Gastrocnemius medialis (tissue), 4 donors: ENCODE measurements around the gene CFAP77. TPM values are rescaled to one million over a fixed set of nuclear protein-coding genes. Genes with fewer than 3 reads are reported as not detected.

Experiments used
- ATAC-seq, 2 donors: fragments of 150-250 bp; one replicate each; pipeline ENCODE4 v1.9.1; 2016
- DNase-seq, 2 donors: peaks; one replicate each; pipeline ENCODE4 v3.0.0-alpha.2; 2019
- H3K27ac ChIP-seq, 4 donors: fragments of 200-600 bp; sonication (generic); 1 replicate in 1 of 4; 2 replicates in 3 of 4; pipeline ENCODE4 v1.5.1; 2016 to 2018; ENCODE audit warnings: mild to moderate bottlenecking in 2 of 4, moderate library complexity in 1 of 4
- H3K27me3 ChIP-seq, 3 donors: fragments of 200-600 bp; sonication (generic) in 2 of 3; 1 replicate in 1 of 3; 2 replicates in 2 of 3; pipeline versions ENCODE4 v1.5.1 to v1.6.0; 2016 to 2019; ENCODE audit warnings: mild to moderate bottlenecking in 1 of 3, moderate library complexity in 1 of 3
- H3K36me3 ChIP-seq, 2 donors: fragments of 200-600 bp; sonication (generic) in 1 of 2; one replicate each; pipeline ENCODE4 v1.5.1; 2017 to 2018
- H3K4me1 ChIP-seq, 2 donors: fragments of 200-600 bp; sonication (generic) in 1 of 2; one replicate each; pipeline ENCODE4 v1.5.1; 2016 to 2017; ENCODE audit warnings: mild to moderate bottlenecking in 2 of 2
- H3K4me3 ChIP-seq, 4 donors: fragments of 200-600 bp; sonication (generic) in 3 of 4; 1 replicate in 1 of 4; 2 replicates in 3 of 4; pipeline ENCODE4 v1.5.1; 2016 to 2019; ENCODE audit warnings: mild to moderate bottlenecking in 2 of 4
- H3K9me3 ChIP-seq, 3 donors: fragments of 200-600 bp; sonication (generic) in 2 of 3; 1 replicate in 1 of 3; 2 replicates in 2 of 3; pipeline ENCODE4 v1.5.1; 2016 to 2019
- CTCF ChIP-seq, 5 experiments: fragments of 450-650 bp in 3 of 5; fragments of 200-600 bp in 2 of 5; sonication (generic) in 2 of 5; IDR thresholded peaks in 4 of 5; conservative IDR thresholded peaks in 1 of 5; 1 replicate in 4 of 5; 2 replicates in 1 of 5; pipeline ENCODE4 v1.5.1; 2016 to 2019; ENCODE audit warnings: antibody characterized with exemption in 5 of 5, mild to moderate bottlenecking in 3 of 5, moderate library complexity in 3 of 5
- POLR2A ChIP-seq, 2 donors: fragments of 450-650 bp; IDR thresholded peaks; one replicate each; pipeline ENCODE4 v1.6.1; 2017; ENCODE audit warnings: antibody characterized with exemption in 2 of 2, mild to moderate bottlenecking in 2 of 2, moderate library complexity in 2 of 2
- in situ Hi-C, 4 donors: fragments of 200-750 bp; cut with MboI; loops; one replicate each; pipeline versions ENCODE4 v1.15.0 to v1.8.0; 2017; ENCODE audit warnings: low sequenced_read_pairs in 4 of 4
- intact Hi-C: fragments of 100-400 bp; cut with DNase I; formaldehyde crosslinking; loops from one replicate; pipeline ENCODE4 v1.15.1; 2023; ENCODE audit warnings: low total_unique reads
- total RNA-seq, 4 donors: library from RNA; depleted of rRNA; stranded (reverse); fragments of >200 nt; gene quantifications; one replicate each; pipeline versions ENCODE4 v1.1.0 to v1.2.3, GENCODE V29; 2016

The CFAP77 gene
- total RNA-seq, 4 donors from 2014 or later = not detected

DNA sequence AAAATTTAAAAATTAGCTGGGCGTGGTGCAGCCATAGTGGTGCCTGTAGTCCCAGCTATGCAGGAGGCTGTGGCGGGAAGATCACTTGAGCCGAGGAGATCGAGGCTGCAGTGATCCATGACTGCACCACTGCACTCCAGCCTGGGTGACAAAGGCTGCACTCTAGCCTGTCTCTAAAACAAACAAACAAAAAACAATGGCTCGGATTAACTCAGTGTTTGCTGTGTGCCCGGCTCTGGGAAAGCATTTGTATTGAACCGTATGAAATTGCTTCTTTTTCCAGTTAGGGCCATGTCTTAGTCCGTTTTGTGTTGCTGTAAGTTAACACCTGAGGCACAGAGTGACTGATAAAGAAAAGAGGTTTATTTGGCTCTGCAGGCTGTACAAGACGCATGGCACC lies 62.6 kb downstream of the CFAP77 start:
- TF ChIP-seq POLR2A (IDR thresholded peaks at IDR 0.05) = no peak
- no peak for TF ChIP-seq CTCF (IDR thresholded peaks at IDR 0.05 in 4 of 5, conservative IDR thresholded peaks at IDR 0.05 in 1 of 5)
- no peak for ATAC-seq
- in situ Hi-C loops = no loop called here

DNA sequence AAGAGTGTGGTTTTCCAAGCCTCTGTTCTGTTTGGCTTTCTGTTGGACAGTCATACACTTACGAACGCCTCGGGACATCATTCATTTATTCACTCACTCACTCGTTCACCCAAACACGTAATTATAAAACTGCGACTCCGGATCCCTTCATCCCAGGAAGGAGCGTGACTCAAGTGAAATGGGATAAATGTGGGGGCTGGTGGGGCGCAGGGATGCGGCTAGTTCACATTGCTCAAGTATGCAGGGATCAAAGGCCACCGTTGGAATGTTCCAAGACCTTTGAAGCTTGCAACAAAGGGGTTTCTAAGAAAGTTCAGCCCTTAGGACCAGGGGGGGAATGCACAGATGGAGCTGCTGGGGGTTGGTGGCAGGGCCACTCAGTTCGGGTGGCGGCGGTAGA lies 64.2 kb downstream of the CFAP77 start:
- intact Hi-C loops = no loop called here
- in situ Hi-C loops = no loop called here
- ATAC-seq (no peak), DNase-seq (no peak)
- Histone ChIP-seq H3K36me3 (no peaks in the 10 kb centered on the region), H3K9me3 (no peaks in the 10 kb centered on the region), H3K27me3 (peaks cover 9 to 16% (median 15%) of the 10 kb centered on the region in 3 donors), H3K27ac (no peak overlapping the region), H3K4me3 (no peak overlapping the region), H3K4me1 (no peaks in the 10 kb centered on the region)
- TF ChIP-seq CTCF (IDR thresholded peaks at IDR 0.05 in 4 of 5, conservative IDR thresholded peaks at IDR 0.05 in 1 of 5) (no peak), POLR2A (IDR thresholded peaks at IDR 0.05) (no peak)

More for the DNA sequence above, 62.6 kb downstream of the CFAP77 start:
- intact Hi-C loops = no loop called here
- Histone ChIP-seq H3K36me3 (no peaks in the 10 kb centered on the region), H3K4me1 (no peaks in the 10 kb centered on the region), H3K27me3 (peaks cover 8 to 15% (median 9%) of the 10 kb centered on the region in 3 donors), H3K9me3 (no peaks in the 10 kb centered on the region), H3K4me3 (no peak overlapping the region), H3K27ac (no peak overlapping the region)
- DNase-seq = no peak

- TF ChIP-seq CTCF (IDR thresholded peaks at IDR 0.05 in 4 of 5, conservative IDR thresholded peaks at IDR 0.05 in 1 of 5) (no peak), POLR2A (IDR thresholded peaks at IDR 0.05) (no peak)
- Histone ChIP-seq H3K36me3 (no peaks in the 10 kb centered on the region), H3K9me3 (no peaks in the 10 kb centered on the region), H3K4me3 (no peak overlapping the region), H3K27ac (no peak overlapping the region), H3K4me1 (no peaks in the 10 kb centered on the region), H3K27me3 (peaks cover 16 to 30% (median 23%) of the 10 kb centered on the region in 3 donors)
- in situ Hi-C loops = no loop called here
- intact Hi-C loops = no loop called here
- DNase-seq (no peak), ATAC-seq (no peak)
These were observed 68.5 kb downstream of the CFAP77 start for GRCh38 chr9:132478353-132479050.

GRCh38 chr9:132479733-132480132 lies 69.7 kb downstream of the CFAP77 start:
- Histone ChIP-seq H3K36me3 (no peaks in the 10 kb centered on the region), H3K27ac (no peak overlapping the region), H3K27me3 (peaks cover 11 to 29% (median 24%) of the 10 kb centered on the region in 3 donors), H3K9me3 (no peaks in the 10 kb centered on the region), H3K4me3 (no peak overlapping the region), H3K4me1 (no peaks in the 10 kb centered on the region)
- TF ChIP-seq POLR2A (IDR thresholded peaks at IDR 0.05) (no peak), CTCF (IDR thresholded peaks at IDR 0.05 in 4 of 5, conservative IDR thresholded peaks at IDR 0.05 in 1 of 5) (no peak)
- DNase-seq (no peak), ATAC-seq (no peak)
- intact Hi-C loops = no loop called here
- in situ Hi-C loops = no loop called here
